Left lung (tissue), 10 donors: Measurements from ENCODE around the gene TCN2. TPM values are rescaled to one million over a fixed set of nuclear protein-coding genes. Genes with fewer than 3 reads are reported as not detected.
"Not testable (repeated sequence)": the region's sequence is repeated elsewhere in the genome, so short reads cannot be mapped to it uniquely, and the experiment has no call there.

ENCODE experiments used
- ATAC-seq: fragments of 200-7000 bp; cut with Tn5 transposase; one replicate; pipeline ENCODE4 v1.9.1; 2020; ENCODE audit warnings: moderate library complexity
- DNase-seq, 4 donors: peaks; one replicate each; pipeline ENCODE4 v3.0.0-alpha.2; 2013 to 2020
- H3K27ac ChIP-seq, 2 donors: fragments of 200-600 bp; sonication (generic) in 1 of 2; one replicate each; pipeline versions ENCODE4 v1.5.0 to v1.8.0; 2020 to 2021
- H3K27me3 ChIP-seq, 2 donors: fragments of 200-600 bp; sonication (generic) in 1 of 2; one replicate each; pipeline versions ENCODE4 v1.5.0 to v1.8.0; 2020 to 2021
- H3K36me3 ChIP-seq, 2 donors: fragments of 200-600 bp; sonication (generic) in 1 of 2; one replicate each; pipeline versions ENCODE4 v1.5.0 to v1.8.0; 2020 to 2021
- H3K4me1 ChIP-seq, 2 donors: fragments of 200-600 bp; one replicate each; pipeline ENCODE4 v1.8.0; 2021
- H3K4me3 ChIP-seq, 2 donors: fragments of 200-600 bp; sonication (generic) in 1 of 2; one replicate each; pipeline versions ENCODE4 v1.5.0 to v1.8.0; 2020 to 2021; ENCODE audit warnings: mild to moderate bottlenecking in 1 of 2
- H3K9me3 ChIP-seq, 2 donors: fragments of 200-600 bp; sonication (generic) in 1 of 2; one replicate each; pipeline versions ENCODE4 v1.5.0 to v1.8.0; 2020 to 2021
- intact Hi-C, 2 donors: fragments of 100-400 bp; cut with DNase I; formaldehyde crosslinking; loops; one replicate each; pipeline versions ENCODE4 v1.11.2 to v1.14.2; 2022
- polyA plus RNA-seq, 6 donors: library from polyadenylated mRNA; unstranded; fragments of 120-200 nt; gene quantifications; one replicate each; pipeline ENCODE4 v1.2.1, GENCODE V29; 2013; ENCODE audit not compliant: insufficient read length in 6 of 6
- total RNA-seq, 2 donors: library from RNA; stranded (reverse); fragmentation: NEBNext Ultra II Directional; extraction: Animal tissue kit (Norgen Biotek cat#: 25700); gene quantifications; one replicate each; pipeline ENCODE4 v1.2.1, GENCODE V29; 2021
- TF ChIP-seq, protein P1 (sequence below), 2 donors: fragments of 200-600 bp; sonication (generic) in 1 of 2; IDR thresholded peaks; one replicate each; pipeline versions ENCODE4 v1.5.0 to v1.8.0; 2021; ENCODE audit warnings: antibody characterized with exemption in 2 of 2
- donor health status: DM: no; HTN: yes; CAD: no.
- donor health status: DM: no; HTN: no; CAD: no.

Gene TCN2
- total and polyA plus RNA-seq, 8 donors, result 22.4 to 57.6 (median 33.2) TPM

DNA sequence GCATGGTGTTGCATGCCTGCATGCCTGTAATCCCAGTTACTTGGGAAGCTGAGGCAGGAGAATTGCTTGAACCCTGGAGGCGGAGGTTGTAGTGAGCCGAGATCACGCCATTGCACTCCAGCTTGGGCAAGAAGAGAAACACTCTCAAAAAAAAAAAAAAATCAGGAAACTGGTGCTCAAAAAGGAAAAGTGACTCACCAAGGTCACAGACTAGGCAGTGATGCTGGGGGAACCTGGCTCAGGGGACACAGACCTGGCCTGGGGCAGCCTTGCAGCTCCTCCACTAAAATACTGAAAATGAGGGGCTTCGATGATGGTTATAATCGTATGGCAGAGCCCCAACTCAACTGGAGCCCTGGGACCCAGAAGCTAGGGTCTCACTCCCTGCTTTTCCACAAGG, 20.5 kb downstream of the TCN2 start:
- H3K27me3 ChIP-seq, result no peaks in the 10 kb centered on the region
- no peaks in the 10 kb centered on the region for H3K36me3 ChIP-seq
- no peak overlapping the region for H3K27ac ChIP-seq
- no peak overlapping the region for H3K4me3 ChIP-seq
- H3K9me3 ChIP-seq, result no peaks in the 10 kb centered on the region
- H3K4me1 ChIP-seq, result no peaks in the 10 kb centered on the region
- ATAC-seq, result no peak
- no peak for DNase-seq
- TF ChIP-seq, protein P1, sequence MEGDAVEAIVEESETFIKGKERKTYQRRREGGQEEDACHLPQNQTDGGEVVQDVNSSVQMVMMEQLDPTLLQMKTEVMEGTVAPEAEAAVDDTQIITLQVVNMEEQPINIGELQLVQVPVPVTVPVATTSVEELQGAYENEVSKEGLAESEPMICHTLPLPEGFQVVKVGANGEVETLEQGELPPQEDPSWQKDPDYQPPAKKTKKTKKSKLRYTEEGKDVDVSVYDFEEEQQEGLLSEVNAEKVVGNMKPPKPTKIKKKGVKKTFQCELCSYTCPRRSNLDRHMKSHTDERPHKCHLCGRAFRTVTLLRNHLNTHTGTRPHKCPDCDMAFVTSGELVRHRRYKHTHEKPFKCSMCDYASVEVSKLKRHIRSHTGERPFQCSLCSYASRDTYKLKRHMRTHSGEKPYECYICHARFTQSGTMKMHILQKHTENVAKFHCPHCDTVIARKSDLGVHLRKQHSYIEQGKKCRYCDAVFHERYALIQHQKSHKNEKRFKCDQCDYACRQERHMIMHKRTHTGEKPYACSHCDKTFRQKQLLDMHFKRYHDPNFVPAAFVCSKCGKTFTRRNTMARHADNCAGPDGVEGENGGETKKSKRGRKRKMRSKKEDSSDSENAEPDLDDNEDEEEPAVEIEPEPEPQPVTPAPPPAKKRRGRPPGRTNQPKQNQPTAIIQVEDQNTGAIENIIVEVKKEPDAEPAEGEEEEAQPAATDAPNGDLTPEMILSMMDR (IDR thresholded peaks at IDR 0.05), result no peak
- intact Hi-C loops, result no loop called here

DNA sequence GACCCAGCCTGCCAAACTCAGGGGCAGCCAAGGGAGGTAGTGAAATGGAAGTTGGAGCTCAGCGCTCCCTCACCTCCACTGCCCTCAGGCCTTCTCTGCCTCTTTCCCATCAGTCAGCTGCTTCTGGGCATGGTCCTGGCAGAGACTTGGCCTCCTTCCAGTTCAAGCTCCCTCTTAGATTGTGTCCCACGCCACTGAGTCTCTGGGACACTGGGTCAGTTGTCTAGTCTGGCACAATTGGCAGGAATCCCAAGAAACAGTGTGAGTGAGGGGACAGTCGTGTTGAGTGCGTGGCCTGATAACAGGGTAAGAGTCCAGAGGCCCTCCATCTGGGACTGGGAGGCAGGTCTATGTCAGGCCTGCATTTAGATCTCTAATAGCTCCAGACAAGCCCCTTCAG, 21.5 kb downstream of the TCN2 start:
- no peak for ATAC-seq
- intact Hi-C loops, result no loop called here
- TF ChIP-seq, protein P1 (IDR thresholded peaks at IDR 0.05), result no peak

DNA sequence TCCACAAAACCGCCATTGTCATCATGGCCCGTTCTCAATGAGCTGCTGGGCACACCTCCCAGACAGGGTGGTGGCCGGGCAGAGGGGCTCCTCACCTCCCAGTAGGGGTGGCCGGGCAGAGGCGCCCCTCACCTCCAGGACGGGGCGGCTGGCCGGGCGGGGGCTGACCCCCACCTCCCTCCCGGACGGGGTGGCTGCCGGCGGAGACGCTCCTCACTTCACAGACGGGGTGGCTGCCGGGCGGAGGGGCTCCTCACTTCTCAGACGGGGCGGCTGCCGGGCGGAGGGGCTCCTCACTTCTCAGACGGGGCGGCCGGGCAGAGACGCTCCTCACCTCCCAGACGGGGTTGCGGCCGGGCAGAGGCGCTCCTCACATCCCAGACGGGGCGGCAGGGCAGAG, 24.5 kb downstream of the TCN2 start:
- H3K36me3 ChIP-seq, ATAC-seq, DNase-seq, H3K27me3 ChIP-seq, H3K9me3 ChIP-seq, H3K4me3 ChIP-seq, H3K27ac ChIP-seq: not testable (repeated sequence)
- peaks cover 14 to 23% of the 10 kb centered on the region in 2 donors for H3K4me1 ChIP-seq
- intact Hi-C loops, result loop anchor here in 1 of 2 donors (10.0 kb wide), 2 partner anchors 123 to 293 kb away; no protein-coding TSS in a partner anchor

More for the DNA sequence above, 21.5 kb downstream of the TCN2 start:
- Histone ChIP-seq H3K36me3 (no peaks in the 10 kb centered on the region), H3K9me3 (no peaks in the 10 kb centered on the region), H3K4me1 (no peaks in the 10 kb centered on the region), H3K27ac (no peak overlapping the region), H3K27me3 (no peaks in the 10 kb centered on the region), H3K4me3 (no peak overlapping the region)
- DNase-seq, result no peak

DNA sequence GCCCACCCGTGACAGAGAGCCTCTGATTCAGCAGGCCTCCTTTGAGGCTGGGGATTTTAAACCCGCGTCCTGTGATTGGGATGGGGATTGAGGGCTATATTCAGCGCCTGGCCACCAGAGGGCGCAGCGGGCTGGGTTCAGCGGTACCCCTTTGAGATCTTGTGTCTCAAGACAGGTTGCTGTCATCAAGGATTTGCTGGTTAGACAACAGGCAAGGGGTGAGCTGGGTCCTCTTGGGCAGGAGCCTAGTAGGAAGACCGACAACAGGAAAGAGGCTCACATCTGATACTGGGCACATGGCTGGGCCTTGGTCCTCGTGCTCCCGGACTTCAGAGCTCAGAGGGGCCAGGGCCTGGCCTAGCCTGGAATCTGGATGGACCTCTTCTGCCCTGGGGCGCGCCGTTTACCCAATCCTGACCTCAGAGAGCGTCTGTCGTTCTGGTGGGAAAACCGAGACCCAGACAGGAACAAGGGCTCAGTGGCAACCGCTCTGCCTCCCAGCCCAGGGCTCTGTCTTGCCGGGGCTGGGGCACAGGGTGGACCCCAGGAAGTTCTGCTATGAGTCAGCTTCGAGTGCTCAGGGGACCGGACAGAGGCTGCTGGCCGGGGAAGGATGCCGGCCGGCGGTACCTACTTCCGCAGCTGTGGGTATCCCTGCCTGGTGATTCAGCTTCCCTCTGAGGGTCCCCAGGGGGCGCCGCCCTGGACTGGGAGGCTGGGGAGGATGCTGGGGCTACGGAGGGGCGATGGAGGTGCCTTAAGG, 27.7 kb downstream of the TCN2 start:
- peak; percentile 82 for ATAC-seq
- intact Hi-C loops, result loop anchor here in 1 of 2 donors (10.0 kb wide), 2 partner anchors 120 to 290 kb away; no protein-coding TSS in a partner anchor
- Histone ChIP-seq H3K36me3 (no peaks in the 10 kb centered on the region), H3K27me3 (peaks cover 0 to 9% of the 10 kb centered on the region in 2 donors), H3K4me1 (peaks cover 25 to 36% of the 10 kb centered on the region in 2 donors), H3K27ac (peak overlapping the region; percentile 89 to 95), H3K4me3 (peak overlapping the region; percentile 14 to 61), H3K9me3 (no peaks in the 10 kb centered on the region)
- peak; percentile 81 to 97 (median 86) for DNase-seq
- TF ChIP-seq, protein P1 (IDR thresholded peaks at IDR 0.05), result peak; percentile 94 to 96

DNA sequence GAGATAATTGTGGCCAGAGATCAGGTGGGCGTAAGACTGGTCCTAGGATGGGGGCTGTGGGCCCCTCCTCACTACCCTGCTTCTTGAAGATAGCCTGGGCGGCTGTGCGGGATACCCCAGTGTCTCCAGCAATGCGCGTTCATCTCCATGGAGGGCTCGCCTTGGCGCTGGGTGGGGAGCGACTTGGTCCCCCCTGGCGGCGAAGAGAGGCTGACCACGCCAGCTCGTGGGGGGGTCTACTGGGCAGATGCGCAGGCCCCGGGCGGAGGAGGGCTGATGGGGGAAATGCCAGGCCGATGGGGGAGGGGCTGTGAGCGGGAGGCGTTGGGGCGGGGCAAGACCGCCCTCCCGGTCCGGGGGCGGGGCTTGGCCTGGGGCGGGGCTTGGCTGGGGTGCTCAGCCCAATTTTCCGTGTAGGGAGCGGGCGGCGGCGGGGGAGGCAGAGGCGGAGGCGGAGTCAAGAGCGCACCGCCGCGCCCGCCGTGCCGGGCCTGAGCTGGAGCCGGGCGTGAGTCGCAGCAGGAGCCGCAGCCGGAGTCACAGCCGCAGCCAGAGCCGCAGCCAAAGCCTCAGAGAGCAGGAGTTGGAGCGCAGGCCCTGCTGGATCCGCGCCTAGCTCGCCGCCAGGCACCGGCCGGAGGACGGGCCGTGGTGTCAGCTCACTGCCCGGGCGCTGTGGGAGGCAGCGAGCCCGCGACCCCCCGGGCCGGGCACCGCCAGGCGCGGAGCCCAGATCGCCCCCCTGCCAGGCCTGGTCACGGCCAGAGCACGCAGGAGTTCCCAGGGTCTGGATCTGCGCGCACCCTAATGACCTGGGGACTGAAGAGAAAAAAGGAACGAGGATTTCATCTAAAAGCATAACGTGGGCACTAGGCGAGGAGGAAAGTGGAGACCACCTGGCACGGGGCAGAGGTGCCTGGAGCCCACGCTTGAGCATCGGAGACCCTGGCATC, 28.6 kb downstream of the TCN2 start, which contains the start of gene SLC35E4:
Gene SLC35E4, plus strand, starts transcription at position 509 of the 953 bp plus-strand sequence. CDS start 670 bp downstream, outside the sequence.
- peak; percentile 96 for ATAC-seq
- no peaks in the 10 kb centered on the region for H3K9me3 ChIP-seq
- DNase-seq, result peak; percentile 79 to 99 (median 94)
- H3K27ac ChIP-seq, result peak within 1 kb of the TSS; percentile 89 to 95
- TF ChIP-seq, protein P1 (IDR thresholded peaks at IDR 0.05), result peak in 1 of 2 donors; percentile 36
- no peaks in the 10 kb centered on the region for H3K36me3 ChIP-seq
- H3K27me3 ChIP-seq, result peaks cover 0 to 9% of the 10 kb centered on the region in 2 donors
- peak within 1 kb of the TSS; percentile 53 to 61 for H3K4me3 ChIP-seq
- intact Hi-C loops, result loop anchor here in 1 of 2 donors (10.0 kb wide), 2 partner anchors 119 to 289 kb away; no protein-coding TSS in a partner anchor
- H3K4me1 ChIP-seq, result peaks cover 25 to 36% of the 10 kb centered on the region in 2 donors
